Measurements from ENCODE around the gene PEAK3. TPM values are rescaled to one million over a fixed set of nuclear protein-coding genes. Genes with fewer than 3 reads are reported as not detected.

Gene PEAK3
- total RNA-seq, 2 donors from 2014 or later = 1.5 to 1.9 TPM

DNA sequence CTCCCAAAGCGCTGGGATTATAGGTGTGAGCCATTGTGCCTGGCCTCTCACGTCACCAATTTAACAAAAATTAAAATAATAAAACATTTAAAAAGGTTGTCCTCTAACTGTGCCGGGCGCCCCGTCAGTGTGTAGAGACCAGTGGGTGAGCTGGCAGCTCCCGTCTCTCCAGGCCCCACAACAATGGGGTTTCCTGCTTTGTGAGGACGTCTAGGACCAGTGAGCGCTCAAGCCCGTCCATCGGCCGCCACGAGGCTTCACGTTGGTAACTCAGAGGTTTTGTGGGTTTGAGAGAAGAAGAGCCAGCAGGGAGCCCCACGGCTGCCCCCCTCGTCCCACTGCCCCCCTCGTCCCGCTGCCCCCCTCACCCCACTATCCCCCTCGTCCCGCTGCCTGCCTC is 41.7 kb upstream of the PEAK3 start:
- no peak for DNase-seq (ENCODE audit: low spot score)
- TF ChIP-seq, protein P1, sequence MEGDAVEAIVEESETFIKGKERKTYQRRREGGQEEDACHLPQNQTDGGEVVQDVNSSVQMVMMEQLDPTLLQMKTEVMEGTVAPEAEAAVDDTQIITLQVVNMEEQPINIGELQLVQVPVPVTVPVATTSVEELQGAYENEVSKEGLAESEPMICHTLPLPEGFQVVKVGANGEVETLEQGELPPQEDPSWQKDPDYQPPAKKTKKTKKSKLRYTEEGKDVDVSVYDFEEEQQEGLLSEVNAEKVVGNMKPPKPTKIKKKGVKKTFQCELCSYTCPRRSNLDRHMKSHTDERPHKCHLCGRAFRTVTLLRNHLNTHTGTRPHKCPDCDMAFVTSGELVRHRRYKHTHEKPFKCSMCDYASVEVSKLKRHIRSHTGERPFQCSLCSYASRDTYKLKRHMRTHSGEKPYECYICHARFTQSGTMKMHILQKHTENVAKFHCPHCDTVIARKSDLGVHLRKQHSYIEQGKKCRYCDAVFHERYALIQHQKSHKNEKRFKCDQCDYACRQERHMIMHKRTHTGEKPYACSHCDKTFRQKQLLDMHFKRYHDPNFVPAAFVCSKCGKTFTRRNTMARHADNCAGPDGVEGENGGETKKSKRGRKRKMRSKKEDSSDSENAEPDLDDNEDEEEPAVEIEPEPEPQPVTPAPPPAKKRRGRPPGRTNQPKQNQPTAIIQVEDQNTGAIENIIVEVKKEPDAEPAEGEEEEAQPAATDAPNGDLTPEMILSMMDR (IDR thresholded peaks at IDR 0.05) = no peak
- peaks cover 14% of the 10 kb centered on the region for H3K36me3 ChIP-seq

DNA sequence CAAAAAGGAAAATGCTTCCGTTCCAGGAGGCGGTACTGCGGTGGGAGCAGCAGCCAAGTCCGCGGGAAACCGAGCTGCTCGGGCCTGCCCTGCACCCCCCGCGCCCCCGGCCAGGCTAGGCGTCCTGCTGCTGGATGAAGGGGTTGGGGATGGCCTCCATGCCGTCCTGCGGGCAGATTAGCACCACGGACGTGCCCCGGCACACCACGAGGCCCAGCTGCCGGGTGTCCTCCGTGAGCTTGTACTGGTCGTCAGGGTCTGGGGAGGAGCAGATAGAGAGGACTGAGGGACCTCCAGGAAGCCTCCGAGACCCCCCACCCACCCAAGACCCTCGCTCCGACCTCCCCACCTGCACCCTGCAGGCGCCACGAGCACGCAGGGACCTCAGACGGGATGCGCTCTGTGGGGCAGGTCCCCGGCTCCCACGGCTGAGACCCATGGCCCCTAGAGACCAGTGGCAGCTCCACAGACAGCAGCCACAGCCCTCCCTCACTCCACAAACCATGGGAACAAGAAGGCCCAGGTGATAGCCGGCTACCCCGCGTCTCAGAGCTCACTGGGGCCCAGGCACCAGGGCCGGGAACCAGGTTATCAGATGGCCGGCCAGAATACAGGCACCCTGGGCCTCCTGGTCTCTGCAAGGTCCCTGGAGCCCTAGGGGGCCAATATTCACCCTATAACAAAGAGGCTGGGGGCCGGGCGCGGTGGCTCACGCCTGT is 39.7 kb upstream of the PEAK3 start:
- Histone ChIP-seq H3K27ac (no peak overlapping the region), H3K9me3 (no peaks in the 10 kb centered on the region), H3K4me3 (no peak overlapping the region), H3K36me3 (peaks cover 14% of the 10 kb centered on the region), H3K27me3 (no peaks in the 10 kb centered on the region), H3K4me1 (peaks cover 0 to 4% of the 10 kb centered on the region in 2 donors)
- TF ChIP-seq, protein P1 (IDR thresholded peaks at IDR 0.05) = no peak
- no peak for DNase-seq (ENCODE audit: low spot score)

More for the DNA sequence above, 41.7 kb upstream of the PEAK3 start:
- Histone ChIP-seq H3K9me3 (no peaks in the 10 kb centered on the region), H3K4me3 (no peak overlapping the region), H3K27ac (no peak overlapping the region), H3K27me3 (no peaks in the 10 kb centered on the region), H3K4me1 (peaks cover 0 to 17% of the 10 kb centered on the region in 2 donors)

DNA sequence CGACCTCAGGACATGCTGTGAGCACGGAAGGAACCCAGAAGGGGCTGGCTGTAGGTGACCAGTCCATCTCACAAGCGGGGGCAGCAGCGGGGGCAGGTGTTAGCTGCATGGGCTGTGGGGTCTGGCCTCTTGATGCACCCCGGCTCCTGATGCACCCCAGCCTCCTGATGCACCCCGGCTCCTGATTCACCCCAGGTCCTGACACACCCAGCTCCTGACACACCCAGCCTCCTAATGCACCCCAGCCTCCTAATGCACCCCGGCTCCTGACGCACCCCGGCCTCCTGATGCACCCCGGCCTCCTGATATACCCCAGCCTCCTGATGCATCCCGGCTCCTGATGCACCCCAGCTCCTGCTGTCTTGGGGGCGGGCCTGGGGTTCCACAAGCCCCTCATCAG is 39.0 kb upstream of the PEAK3 start:
- no peaks in the 10 kb centered on the region for H3K9me3 ChIP-seq
- H3K27ac ChIP-seq = no peak overlapping the region
- no peaks in the 10 kb centered on the region for H3K27me3 ChIP-seq
- H3K4me3 ChIP-seq = no peak overlapping the region
- peaks cover 0 to under 1% of the 10 kb centered on the region in 2 donors for H3K4me1 ChIP-seq
- H3K36me3 ChIP-seq = peaks cover 14% of the 10 kb centered on the region
- no peak for DNase-seq (ENCODE audit: low spot score)
- TF ChIP-seq, protein P1 (IDR thresholded peaks at IDR 0.05) = no peak

DNA sequence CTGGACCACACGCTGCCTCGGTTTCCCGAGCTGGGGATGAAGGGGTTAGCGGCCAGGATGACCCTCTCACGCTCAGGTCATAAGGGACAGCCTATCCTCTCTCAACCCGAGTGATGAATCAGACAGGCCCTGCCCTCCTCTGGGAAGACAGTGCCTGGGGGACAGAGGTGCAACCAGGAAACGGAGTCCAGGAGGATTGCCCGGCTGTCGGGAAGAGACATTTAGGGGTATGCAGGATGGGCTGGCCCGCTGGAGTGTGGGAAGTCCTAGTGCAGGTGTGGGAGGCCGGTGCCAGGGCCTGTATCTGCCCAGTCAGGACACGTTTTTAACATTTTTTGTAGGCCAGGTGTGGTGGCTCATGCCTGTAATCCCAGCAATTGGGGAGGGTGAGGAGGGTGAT is 38.1 kb upstream of the PEAK3 start:
- TF ChIP-seq, protein P1 (IDR thresholded peaks at IDR 0.05) = no peak

DNA sequence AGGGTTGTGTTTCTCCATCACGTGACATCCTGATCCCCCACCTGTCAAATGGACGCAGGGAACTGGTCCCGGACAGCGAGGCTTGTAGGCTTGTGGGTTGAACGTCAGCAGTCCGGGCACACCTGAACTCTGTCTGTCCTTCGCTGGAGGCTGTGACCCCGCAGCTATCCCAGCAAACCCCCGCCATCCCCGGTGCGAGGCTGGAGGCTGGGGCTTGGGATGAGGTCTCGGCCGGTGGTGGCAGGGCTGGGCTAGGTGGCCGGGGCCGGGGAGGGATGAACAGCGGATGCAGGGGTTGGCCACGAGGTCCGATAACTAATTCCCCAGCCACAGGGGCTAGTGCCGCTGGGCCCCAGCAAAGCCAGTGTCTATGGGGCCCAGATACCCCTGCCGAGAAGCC is 37.6 kb upstream of the PEAK3 start:
- Histone ChIP-seq H3K4me3 (no peak overlapping the region), H3K27me3 (no peaks in the 10 kb centered on the region), H3K27ac (no peak overlapping the region), H3K36me3 (peaks cover 14% of the 10 kb centered on the region), H3K4me1 (peaks cover 0 to 4% of the 10 kb centered on the region in 2 donors), H3K9me3 (peaks cover 0 to 3% of the 10 kb centered on the region in 2 donors)
- no peak for DNase-seq (ENCODE audit: low spot score)
- TF ChIP-seq, protein P1 (IDR thresholded peaks at IDR 0.05) = no peak

More for the DNA sequence above, 38.1 kb upstream of the PEAK3 start:
- Histone ChIP-seq H3K4me3 (no peak overlapping the region), H3K4me1 (peaks cover 0 to 4% of the 10 kb centered on the region in 2 donors), H3K27ac (no peak overlapping the region), H3K27me3 (no peaks in the 10 kb centered on the region), H3K9me3 (no peaks in the 10 kb centered on the region), H3K36me3 (peaks cover 14% of the 10 kb centered on the region)
- no peak for DNase-seq (ENCODE audit: low spot score)

DNA sequence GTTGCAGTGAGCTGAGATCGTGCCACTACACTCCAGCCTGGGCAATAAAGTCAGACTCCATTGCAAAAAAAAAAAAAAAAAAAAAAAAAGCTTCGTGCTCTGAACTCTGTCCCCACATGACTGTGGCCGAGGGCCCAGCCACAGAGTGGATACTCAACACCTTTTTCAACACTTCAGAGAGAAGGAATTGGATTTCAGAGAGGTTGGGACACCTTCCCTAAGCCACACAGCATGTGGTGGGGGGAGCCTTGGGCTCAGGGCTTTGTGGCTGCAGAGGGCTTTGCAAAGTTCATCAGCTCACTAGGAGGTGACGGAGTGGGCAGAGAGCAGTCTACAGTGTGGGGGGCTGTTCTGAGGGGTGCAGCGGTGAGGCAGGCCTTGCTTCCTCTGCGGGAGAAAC is 36.9 kb upstream of the PEAK3 start:
- TF ChIP-seq, protein P1 (IDR thresholded peaks at IDR 0.05) = no peak
- peaks cover 0 to 4% of the 10 kb centered on the region in 2 donors for H3K4me1 ChIP-seq
- no peak overlapping the region for H3K4me3 ChIP-seq
- H3K27me3 ChIP-seq = no peaks in the 10 kb centered on the region
- no peak for DNase-seq (ENCODE audit: low spot score)
- peaks cover 0 to 3% of the 10 kb centered on the region in 2 donors for H3K9me3 ChIP-seq
- H3K36me3 ChIP-seq = peaks cover 14% of the 10 kb centered on the region
- no peak overlapping the region for H3K27ac ChIP-seq

Measured in right atrium auricular region (tissue), 2 donors.